ENCODE measurements around the gene DRD2.
A peak's percentile ranks its signal among the peaks of the same experiment; 100 is the strongest.

The DRD2 gene

DNA sequence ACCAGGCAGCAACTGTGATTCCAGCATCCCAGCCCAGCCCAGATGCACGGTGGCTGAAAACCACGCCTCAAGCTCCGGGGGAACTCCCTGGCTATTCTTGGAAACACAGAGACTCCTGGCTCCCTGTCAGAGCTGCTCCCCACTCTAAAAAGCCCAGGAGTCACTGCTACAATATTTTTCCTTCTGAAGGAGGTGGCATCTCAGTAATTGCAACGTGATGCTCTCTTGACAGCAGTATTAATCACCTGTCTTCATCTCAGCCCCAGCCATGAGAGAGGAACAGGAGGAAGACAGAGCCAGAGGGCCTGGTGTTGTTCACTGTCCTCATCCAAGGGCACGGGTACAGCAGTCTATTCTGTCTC lies 26.9 kb downstream of the DRD2 start:
- no peak for DNase-seq (ENCODE audit: low read depth, low spot score)
- H3K27ac ChIP-seq: no peak overlapping the region

- DNase-seq (ENCODE audit: low read depth, low spot score): no peak
- peak overlapping the region; percentile 20 for H3K27ac ChIP-seq
Observed at GRCh38 chr11:113447621-113448315, 27.4 kb downstream of the DRD2 start.

DNA sequence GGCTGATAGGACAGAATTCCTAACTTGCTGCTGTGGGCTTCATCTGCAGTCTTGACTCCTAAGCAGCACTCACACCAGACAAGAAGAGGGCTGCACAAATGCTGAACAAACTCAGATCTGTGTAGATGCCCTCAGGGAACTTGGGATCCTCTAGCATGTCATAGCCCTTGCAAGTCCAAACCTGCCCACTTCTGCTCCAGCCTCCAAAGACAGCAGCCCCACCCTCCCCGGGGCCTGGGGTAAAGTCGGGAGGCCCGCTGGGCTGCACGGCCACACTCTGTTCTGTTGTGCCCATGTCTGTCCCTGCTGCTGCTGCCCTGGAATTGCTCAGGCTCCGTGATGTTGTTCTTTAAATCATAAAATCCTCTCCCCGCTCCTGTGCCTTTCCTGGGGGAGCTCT lies 28.3 kb downstream of the DRD2 start:
- H3K27ac ChIP-seq: peak overlapping the region; percentile 20
- peak; percentile 88 for DNase-seq (ENCODE audit: low read depth, low spot score)

DNA sequence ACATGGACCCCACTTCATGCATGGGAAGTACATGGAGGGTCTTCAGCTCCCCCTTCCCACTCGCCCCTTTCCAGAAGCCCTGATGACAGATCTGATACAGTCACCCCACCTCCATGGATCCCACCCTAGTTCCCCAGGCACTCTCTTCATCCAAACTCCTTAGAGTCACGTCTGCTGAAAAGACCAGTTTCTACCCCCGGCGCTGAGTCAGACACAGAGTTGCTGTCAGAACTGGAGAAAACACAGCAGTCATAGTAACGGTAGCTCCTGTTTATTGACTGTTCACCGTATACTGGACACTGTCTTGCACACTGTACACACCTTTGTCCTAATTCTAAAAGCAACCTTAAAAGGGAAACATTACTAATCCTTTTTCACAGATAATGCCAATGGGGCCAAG lies 29.1 kb downstream of the DRD2 start:
- no peak overlapping the region for H3K27ac ChIP-seq
- DNase-seq (ENCODE audit: low read depth, low spot score): peak; percentile 63

- no peak for DNase-seq (ENCODE audit: low read depth, low spot score)
- H3K27ac ChIP-seq: no peak overlapping the region
Observed at GRCh38 chr11:113444502-113445123, 30.6 kb downstream of the DRD2 start.

GRCh38 chr11:113440816-113441215 lies 34.4 kb downstream of the DRD2 start:
- no peak for DNase-seq (ENCODE audit: low read depth, low spot score)

GRCh38 chr11:113436672-113437252 lies 38.4 kb downstream of the DRD2 start:
- no peak for DNase-seq (ENCODE audit: low read depth, low spot score)

More at GRCh38 chr11:113440816-113441215, 34.4 kb downstream of the DRD2 start:
- no peak overlapping the region for H3K27ac ChIP-seq

GRCh38 chr11:113435190-113435968 lies 39.8 kb downstream of the DRD2 start:
- DNase-seq (ENCODE audit: low read depth, low spot score): no peak

More at GRCh38 chr11:113436672-113437252, 38.4 kb downstream of the DRD2 start:
- H3K27ac ChIP-seq: no peak overlapping the region

DNA sequence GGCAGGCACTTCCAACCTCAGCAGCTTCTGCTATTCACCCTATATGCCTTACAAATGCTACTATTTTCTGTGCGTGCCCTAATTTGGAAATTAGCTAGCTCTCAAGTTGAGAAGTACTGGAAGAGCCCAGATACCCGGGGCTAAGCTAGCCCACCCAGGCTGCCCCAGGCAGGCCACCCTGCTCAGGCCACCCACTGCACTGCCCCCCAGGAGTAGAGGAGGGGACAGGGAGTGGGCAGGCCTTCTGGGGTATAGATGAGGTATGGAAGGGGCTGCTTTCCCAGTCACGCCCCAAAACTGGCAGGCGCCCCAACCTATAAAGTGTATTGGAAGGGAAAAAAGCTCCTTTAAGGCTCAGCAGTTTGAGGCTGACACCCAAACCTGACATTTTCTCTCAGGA lies 43.5 kb downstream of the DRD2 start:
- no peak overlapping the region for H3K27ac ChIP-seq
- DNase-seq (ENCODE audit: low read depth, low spot score): no peak

More at GRCh38 chr11:113435190-113435968, 39.8 kb downstream of the DRD2 start:
- no peak overlapping the region for H3K27ac ChIP-seq

DNA sequence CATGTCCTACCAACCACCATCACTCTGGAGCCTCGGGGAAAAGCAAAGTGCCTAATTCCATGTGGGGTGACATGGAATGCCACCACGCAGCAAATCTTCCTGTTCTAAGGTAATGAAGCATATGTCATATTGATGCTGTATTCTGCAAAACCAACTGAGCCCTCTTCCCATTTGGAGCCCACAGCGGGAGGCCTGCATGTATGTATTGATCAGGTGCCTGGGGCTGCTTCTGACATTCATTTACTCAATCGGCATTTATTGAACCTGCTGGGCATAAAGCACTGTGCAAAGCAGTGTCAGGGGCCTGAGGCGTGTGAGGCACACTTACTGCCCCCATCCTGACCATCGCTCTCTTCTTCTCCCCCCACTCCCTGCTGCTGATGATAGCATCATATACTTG lies 48.5 kb downstream of the DRD2 start:
- no peak overlapping the region for H3K27ac ChIP-seq
- DNase-seq (ENCODE audit: low read depth, low spot score): no peak

DNA sequence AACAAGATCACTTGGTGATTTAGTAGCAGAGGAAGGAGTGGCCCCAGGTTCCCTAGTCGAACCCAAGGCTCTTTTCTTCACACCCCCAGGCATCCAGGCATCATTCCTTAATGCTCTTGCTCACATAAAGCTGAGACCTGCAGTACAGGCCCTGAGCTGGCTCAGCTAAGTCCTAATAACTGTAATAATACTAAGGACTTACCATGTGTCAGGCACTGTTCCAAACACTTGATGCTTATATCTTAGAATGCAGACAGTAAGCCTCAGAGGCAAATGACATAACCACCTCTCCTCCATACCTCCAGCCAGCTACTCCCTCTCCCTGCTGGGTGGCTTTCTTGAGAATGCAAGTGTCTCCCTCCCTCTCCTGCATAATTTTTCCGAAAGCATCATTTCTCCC lies 54.4 kb downstream of the DRD2 start:
- no peak for DNase-seq (ENCODE audit: low read depth, low spot score)
- no peak overlapping the region for H3K27ac ChIP-seq

DNA sequence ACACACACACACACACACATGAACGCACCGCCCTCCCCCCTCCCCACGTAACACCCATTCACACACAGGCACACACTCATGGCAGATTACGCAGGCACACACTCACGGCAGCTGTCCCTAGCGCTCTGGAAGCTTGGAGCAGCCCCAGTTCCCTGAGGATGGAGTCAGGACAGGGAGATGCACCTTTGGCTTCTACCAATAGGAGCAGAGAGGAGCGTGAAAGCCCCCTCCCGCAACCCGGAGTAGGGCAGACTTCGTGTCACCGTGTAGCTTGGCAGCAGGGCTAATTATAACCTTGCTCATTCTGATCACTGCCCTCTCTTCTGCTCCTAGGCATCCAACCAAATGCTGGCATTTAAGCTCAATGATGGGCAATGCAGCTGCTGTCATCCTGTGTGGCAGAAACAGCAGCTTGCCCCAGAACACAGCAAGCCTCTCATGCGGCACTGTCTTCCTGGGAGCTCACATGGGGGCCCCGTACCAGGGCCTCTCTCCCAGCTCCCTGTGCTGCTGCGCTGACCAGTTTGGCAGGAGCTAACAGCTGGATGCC lies 55.7 kb downstream of the DRD2 start:
- no peak overlapping the region for H3K27ac ChIP-seq
- no peak for DNase-seq (ENCODE audit: low read depth, low spot score)

GRCh38 chr11:113417428-113417827 lies 57.8 kb downstream of the DRD2 start:
- no peak overlapping the region for H3K27ac ChIP-seq
- no peak for DNase-seq (ENCODE audit: low read depth, low spot score)

DNA sequence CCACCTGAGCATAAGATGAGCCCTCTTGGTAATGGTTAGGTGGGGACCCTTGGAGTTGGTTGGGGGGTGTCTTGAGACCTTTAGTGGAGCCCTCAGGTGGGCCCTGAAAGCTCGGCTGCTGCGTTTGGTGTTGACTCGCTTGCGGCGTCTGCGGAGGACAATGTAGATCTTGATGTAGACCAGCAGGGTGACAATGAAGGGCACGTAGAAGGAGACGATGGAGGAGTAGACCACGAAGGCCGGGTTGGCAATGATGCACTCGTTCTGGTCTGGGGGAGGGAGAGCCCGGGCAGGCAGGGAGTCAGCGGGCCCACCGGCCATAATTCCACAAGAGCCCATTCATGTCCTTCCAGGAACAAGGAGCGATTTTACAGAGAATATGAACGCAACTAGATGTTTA lies 59.9 kb downstream of the DRD2 start:
- no peak for DNase-seq (ENCODE audit: low read depth, low spot score)
- H3K27ac ChIP-seq: no peak overlapping the region

GRCh38 chr11:113412675-113413074 lies 62.5 kb downstream of the DRD2 start:
- no peak overlapping the region for H3K27ac ChIP-seq
- DNase-seq (ENCODE audit: low read depth, low spot score): no peak

DNA sequence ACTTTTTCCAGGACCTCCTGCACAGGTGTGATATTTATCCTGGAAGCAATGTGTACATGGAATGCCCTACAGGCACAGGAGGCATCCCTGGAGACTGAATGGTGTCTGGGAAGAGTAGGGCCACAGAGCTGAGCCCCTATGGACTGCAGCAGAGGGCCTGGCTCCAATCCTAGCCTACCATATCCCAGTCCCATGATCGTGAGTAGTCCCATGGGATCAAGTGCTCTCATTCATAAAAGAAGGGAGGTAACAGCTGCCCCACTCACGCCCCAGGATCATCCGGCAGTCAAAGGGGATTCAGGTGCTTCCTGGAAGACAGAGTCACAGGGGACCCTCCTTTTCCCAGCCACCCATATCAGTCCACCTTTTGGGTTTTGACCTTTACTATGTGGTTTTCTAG lies 63.7 kb downstream of the DRD2 start:
- no peak overlapping the region for H3K27ac ChIP-seq
- DNase-seq (ENCODE audit: low read depth, low spot score): no peak

DNA sequence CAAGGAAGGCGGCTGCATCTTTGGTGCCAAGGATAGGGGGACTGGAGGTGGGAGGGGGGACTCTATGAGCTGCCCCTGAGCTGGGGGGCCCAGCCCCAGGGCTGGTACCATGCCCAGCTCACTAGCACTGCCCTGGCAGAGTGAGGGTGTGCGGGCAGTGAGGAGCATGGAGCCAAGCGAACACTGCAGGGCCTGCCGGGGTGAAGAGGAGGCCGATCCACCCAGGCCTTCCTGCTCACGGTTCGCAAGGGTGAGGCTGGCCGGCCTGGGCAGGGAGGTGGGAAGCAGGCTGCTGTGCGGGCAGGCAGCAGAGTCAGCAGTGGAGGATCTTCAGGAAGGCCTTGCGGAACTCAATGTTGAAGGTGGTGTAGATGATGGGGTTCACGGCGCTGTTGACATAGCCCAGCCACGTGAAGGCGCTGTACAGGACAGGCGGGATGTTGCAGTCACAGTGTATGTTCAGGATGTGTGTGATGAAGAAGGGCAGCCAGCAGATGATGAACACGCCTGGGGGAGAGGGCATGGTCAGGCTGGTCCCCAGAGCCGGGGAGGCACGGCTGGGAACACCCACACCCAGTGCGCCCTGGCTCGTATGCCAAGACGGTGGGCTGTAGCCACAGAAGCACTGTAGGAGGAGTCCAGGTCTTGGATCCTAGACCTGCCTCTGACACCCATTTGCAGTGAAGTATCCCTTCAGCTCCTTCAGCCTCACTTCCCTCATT lies 64.6 kb downstream of the DRD2 start:
- DNase-seq (ENCODE audit: low read depth, low spot score): no peak
- H3K27ac ChIP-seq: no peak overlapping the region

- DNase-seq (ENCODE audit: low read depth, low spot score): no peak
Observed at GRCh38 chr11:113409526-113409925, 65.7 kb downstream of the DRD2 start.

DNA sequence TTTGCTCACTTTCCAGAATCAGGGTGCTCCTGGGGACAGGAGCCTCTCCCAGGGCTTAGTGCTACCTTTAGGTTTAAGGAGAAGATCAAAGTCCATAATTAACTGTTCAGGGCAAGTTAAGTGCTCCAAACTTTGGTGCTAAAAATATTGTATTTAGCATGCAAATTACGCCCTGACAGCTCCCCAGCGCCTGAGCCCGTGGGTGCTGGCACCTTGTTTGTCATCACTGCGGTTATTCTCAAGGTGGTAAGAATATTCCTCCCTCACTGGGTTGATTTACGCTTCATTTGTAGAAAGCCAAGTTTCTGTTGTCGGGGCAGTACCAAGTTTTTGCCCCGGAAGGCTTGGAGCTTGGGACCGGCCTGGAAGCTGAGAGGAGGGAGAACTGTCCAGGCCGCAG lies 66.3 kb downstream of the DRD2 start:
- no peak overlapping the region for H3K27ac ChIP-seq
- no peak for DNase-seq (ENCODE audit: low read depth, low spot score)

More at GRCh38 chr11:113409526-113409925, 65.7 kb downstream of the DRD2 start:
- H3K27ac ChIP-seq: no peak overlapping the region

- no peak for DNase-seq (ENCODE audit: low read depth, low spot score)
- no peak overlapping the region for H3K27ac ChIP-seq
Observed at GRCh38 chr11:113408206-113408605, 67.0 kb downstream of the DRD2 start.

Measured in epithelial cell of prostate (primary cell).